Stimulated activated CD8-positive, alpha-beta memory T cell treated with anti-CD3 and anti-CD28 coated beads, Interleukin-4, amount 100 ng/mL, for 24 hours (primary cell): ENCODE measurements around the gene STUB1.

ENCODE experiments used
- DNase-seq: peaks from one replicate; pipeline ENCODE4 v3.0.0-alpha.2; 2020; ENCODE audit warnings: low read depth

STUB1 gene

DNA sequence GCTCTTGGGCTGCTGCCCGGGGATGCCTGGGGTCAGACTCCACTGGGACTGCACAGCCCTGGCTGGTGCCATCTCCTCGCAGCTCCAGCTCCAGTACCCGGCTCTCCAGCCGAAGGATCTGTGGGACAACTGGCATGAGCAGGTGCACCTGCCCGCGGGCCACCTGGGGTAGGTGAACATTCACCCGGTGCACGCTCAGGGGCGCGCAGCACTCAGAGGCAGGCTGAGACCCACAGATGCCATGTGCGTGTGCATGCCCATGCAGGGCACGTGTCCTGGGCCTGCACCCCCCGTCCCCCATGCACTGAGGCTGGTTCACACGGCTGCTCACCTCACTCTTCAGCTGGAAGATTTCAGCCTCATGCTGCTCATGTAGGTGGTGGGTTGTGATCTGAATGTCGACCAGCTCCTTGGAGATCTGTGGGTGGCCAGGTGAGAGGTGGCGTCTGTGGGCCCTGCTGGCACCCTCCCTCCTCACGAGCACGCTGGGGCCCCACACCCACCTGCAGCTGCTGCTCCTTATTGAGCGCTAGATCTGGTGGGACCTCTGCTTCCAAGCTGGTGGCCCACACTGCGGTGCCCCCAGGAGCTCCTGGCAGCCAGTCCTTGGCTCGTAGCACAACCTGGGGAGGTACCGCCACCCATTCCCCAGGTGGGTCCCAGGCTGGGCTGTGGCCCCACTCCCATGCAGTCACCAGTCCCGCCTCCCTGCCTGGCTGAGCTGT is 45.4 kb downstream of the STUB1 start:
- no peak for DNase-seq

DNA sequence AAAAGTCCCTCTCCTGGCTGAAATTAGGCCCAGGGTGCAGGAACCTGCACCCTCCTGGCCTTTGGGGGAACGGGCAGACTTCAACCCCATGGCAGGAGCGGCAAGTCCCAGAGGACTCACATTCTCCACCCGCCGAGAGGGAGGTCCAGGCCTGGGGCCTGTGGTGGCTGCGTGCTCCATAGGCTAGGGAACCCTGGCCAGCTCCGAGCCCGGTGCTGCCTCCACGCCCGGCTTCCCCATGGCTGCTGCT is 45.9 kb downstream of the STUB1 start:
- no peak for DNase-seq

DNA sequence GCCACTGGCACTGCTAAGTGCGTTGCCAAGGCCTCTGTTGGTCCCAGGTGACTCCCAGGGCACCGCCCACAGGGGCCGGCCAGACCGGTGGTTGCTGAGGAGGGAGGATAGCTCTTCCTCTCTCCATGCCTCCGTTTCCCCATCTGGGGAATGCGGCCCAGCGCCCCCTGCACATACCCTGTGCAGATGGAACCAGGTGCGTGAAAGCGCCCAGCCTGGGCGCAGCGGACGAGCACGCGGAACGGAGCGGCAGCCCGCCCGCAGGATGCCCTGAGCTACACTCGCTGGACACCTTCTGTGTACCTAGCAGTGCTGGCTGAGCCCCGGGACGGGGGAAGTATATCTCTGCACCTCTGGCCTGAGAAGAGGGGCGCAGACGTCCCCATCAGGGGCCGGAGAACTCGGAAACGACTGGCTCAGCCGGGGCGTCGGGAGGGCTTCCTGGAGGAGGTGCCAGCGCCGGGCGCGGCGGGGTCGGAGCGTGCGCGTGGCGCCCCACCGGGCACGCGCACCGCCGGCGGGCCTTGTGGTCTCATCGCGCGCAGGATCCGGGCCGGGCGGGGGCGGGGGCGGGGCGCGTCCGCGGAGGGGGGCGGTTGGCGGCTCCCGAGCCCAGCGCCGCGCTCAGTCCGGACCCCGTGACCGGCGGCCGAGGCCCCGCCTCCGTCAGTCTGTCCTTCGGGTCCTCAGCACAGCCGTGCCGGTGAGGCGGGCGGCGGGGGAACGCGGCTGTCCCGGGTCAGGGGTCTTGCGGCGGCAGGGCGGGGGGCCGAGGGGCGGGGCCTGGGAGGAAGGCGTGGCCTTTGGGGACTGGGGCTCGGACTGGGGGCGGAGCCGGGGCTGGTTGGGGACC is 46.5 kb downstream of the STUB1 start, which contains the start of the genes CCDC78 and HAGHL:
CCDC78 (minus strand) TSS at position 6 of the 853 bp plus-strand sequence. CDS start 76 bp downstream, outside the sequence.
HAGHL (plus strand) TSS at position 669 of the 853 bp plus-strand sequence. CDS start 404 bp downstream, outside the sequence.
- peak; percentile 61 for DNase-seq

DNA sequence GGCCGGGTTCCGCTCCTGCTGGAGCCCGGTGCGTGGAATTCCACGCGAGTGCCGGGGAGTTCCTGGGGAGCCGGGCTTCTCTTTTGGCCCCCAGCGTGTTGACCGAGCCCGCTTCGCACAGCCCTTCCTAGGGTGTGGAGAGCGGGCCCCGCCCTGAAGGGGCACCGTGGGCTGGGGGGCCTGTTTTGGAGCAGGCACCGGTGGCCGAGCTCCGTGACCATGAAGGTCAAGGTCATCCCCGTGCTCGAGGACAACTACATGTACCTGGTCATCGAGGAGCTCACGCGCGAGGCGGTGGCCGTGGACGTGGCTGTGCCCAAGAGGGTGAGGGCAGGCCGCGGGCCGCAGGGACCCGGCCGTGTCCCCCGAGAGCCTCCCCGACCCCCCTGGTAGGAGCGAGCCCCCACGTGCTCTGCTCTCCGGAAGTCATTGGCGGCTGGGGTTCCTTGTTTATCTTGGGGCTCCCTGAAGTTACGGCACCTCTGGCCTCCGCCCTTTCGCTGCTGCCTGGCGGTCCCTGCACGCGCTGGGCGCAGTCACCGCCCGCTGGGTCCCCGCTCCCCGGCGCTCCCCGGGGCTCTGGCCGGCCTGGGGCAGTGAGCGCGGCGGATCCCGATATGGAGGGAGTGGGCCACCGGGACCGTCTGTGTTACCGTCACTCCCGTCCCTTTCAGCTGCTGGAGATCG is 47.2 kb downstream of the STUB1 start:
- DNase-seq = no peak

DNA sequence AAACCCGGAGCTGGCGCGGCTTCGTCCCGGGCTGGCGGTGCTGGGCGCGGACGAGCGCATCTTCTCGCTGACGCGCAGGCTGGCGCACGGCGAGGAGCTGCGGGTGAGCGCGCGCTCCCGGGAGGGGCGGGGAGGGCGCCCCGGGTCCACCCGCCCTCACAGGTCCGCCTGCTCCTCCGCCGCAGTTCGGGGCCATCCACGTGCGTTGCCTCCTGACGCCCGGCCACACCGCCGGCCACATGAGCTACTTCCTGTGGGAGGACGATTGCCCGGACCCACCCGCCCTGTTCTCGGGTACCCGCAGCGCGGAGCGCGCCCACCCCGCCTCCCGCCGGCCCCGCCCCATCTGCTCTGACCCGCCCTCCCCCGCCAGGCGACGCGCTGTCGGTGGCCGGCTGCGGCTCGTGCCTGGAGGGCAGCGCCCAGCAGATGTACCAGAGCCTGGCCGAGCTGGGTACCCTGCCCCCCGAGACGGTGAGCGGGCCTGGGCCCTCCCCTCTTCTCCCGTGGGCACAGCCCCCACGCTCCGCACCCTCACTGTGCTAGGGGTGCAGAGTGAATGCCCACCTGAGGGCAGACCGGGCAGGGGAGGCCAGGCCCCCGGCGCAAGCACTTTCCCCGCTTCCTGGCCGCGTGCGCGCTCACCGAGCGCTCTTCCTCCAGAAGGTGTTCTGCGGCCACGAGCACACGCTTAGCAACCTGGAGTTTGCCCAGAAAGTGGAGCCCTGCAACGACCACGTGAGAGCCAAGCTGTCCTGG is 48.1 kb downstream of the STUB1 start:
- DNase-seq = peak; percentile 56

DNA sequence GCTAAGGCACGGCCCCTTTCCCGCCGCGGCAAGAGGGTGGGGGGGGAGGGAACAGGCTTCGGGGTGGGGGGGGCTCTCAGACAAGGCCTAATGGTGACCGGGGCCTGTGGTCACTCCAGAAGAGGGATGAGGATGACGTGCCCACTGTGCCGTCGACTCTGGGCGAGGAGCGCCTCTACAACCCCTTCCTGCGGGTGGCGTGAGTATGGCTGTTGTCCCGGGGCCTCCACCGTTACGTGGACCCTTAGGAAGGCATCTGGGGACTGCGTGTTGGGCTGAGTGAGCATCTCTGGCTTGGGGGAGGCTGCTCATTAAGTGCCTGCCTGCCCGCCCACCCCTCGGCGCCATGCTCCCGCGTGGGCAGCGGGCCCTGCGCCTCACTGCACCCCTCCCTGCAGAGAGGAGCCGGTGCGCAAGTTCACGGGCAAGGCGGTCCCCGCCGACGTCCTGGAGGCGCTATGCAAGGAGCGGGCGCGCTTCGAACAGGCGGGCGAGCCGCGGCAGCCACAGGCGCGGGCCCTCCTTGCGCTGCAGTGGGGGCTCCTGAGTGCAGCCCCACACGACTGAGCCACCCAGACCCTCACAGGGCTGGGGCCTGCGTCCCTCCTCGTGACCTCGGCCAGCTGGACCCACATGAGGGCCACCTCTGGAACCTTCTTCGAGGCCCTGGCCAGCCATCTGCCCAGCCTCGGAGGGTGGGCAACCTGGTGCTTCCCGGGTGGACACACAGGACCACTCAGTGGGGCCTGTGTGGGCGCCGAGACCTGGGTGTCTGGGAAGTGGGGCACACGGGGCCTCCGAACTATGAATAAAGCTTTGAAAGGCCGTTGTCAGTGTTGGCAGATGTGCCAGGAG is 48.9 kb downstream of the STUB1 start:
- no peak for DNase-seq

DNA sequence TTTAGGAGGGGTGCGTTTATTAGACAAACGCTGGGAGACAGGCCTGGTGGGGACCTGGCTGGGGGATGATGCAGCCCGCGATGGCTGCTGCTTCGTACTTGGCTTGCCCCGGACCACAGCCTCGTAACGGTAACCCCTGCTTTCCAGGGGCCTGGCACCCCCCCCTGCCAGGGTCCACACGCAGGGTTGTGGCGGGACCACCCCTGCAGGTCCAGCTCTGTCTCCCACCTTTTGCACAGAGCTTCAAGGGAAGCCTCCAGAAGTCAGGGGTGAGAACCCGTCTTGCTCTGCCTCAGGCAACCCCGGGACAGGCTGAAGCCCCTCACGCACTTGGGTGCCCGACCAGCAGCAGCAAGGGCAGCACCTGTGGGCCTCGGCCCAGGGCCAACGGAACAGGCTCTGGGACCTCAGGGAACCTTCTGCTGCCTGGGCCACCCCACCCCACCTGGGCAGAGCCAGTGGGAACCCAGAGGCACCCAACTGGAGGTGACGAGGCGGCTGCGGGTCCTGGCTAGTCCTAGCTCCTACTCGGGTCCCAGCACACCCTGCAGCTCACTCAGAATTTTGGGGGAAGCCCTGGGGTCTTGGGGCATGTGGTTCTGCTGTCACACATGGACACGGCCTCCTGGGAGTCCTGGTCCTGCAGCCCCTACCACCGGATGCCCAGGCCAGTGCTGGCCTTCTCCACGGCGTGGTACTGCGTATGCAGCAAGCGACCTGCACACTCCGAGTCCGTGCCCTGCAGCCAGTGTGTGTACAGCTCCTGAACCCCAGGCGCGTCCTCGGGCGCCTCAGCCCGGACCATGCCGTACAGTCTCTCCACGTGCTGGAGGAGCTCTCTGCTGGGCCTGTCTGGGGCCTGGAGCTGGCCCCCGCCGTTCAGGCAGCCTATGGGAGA is 49.8 kb downstream of the STUB1 start:
- DNase-seq = no peak

DNA sequence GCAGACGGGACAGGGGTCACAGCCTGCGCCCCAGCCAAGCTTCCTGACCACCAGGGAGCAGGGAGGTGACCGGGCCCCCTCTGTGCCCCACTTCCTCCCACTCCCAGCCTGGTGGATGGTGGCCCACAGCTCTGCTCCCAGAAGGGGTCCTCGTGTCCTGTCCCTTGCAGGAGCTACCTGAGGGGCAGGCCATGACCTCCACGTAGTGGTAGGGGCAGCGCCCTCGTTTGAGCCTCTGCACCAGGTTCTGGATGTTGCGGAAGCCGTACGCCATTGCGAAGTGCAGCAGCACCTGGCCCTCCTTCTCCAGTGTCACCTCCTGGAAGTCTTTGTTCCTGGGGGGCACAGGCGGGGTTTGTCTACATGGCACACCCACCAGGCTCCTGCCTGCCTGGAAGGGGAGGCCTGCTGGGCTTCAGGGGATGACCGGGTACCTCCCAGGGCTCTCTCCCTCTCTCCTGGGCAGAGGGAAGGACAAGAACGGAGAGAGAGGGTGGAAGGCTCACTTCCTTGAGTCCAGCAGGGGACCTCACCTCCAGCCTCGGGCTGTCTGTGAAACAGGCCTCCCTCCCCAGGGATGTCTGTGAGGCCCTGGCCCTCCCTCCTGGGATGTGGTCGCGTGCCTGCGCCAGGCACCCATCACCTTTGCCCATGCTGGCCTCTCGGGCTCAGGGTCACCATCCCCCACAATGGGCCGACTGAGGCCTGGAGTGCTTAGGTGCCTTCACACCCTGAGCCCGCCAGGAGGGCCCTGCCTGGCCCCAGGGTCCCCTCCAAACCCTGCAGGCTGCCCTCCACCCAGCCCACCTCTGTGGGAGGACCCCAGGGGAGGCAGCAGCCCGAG is 50.7 kb downstream of the STUB1 start:
- no peak for DNase-seq

DNA sequence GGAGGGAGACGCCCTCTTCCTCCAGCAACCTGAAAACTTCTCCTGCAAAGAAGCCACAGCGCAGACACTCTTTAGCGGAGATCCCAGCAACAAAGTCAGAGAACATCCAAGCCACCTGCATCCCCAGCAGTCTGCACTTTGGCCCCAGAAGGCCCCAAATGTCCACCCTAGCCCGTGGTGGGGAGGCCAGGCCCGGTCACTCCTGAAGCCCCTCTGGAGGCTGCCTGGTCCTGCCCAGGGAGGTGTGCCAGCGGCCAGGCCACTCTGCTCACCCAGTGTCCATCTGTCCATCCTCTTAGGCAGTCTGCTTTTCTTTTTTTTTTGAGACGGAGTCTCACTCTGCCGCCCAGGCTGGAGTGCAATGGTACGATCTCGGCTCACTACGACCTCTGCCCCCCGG is 52.1 kb downstream of the STUB1 start:
- DNase-seq = no peak
